IMR-90 (cell line): ENCODE measurements around the gene APOBEC3B. TPM values are rescaled to one million over a fixed set of nuclear protein-coding genes. Genes with fewer than 3 reads are reported as not detected.

Experiments
- ATAC-seq: fragments of 200-7000 bp; cut with Tn5 transposase; 2 replicates; pipeline ENCODE4 v1.9.1; 2020; ENCODE audit warnings: low read depth, mild to moderate bottlenecking, moderate library complexity
- BruUV-seq: library from RNA; stranded (reverse); fragments of 400-500 nt; replicated peaks from 2 replicates; lab custom pipeline; 2021; lab: Mats Ljungman, UMichigan
- CTCF ChIA-PET: fragments of 300-600 bp; formaldehyde crosslinking; extraction: SDS; loops from one replicate; lab custom pipeline; 2021; ENCODE audit warnings: antibody characterized with exemption; lab: Yijun Ruan, JAX
- POLR2A ChIA-PET: fragments of 300-600 bp; sonication (Branson Sonifier 250); formaldehyde crosslinking; loops from one replicate; lab custom pipeline; 2022; ENCODE audit warnings: antibody characterized with exemption; ENCODE audit not compliant: unreplicated experiment; lab: Charles Lee
- DNase-seq: peaks from one replicate; pipeline ENCODE4 v3.0.0; 2013
- H2AFZ ChIP-seq: replicated peaks from 2 replicates; pipeline ENCODE3; 2013; ENCODE audit warnings: low read length, mild to moderate bottlenecking; ENCODE audit not compliant: poor library complexity
- H2AK5ac ChIP-seq: 2 replicates; pipeline ENCODE4 v1.6.1; 2013; ENCODE audit warnings: low read depth, low read length, inconsistent platforms
- H2AK9ac ChIP-seq: replicated peaks from 2 replicates; pipeline ENCODE3; 2013; ENCODE audit warnings: mild to moderate bottlenecking, low read depth, low read length, moderate library complexity; ENCODE audit not compliant: poor library complexity
- H2BK120ac ChIP-seq: 2 replicates; pipeline ENCODE4 v1.6.1; 2013; ENCODE audit warnings: low read depth, low read length, inconsistent platforms
- H2BK15ac ChIP-seq: 3 replicates; pipeline ENCODE4 v1.6.1; 2013; ENCODE audit warnings: low read depth, low read length, inconsistent platforms
- H2BK20ac ChIP-seq: 2 replicates; pipeline ENCODE4 v1.6.1; 2013; ENCODE audit warnings: low read depth, mild to moderate bottlenecking, inconsistent platforms, low read length, moderate library complexity
- H2BK5ac ChIP-seq: 2 replicates; pipeline ENCODE4 v1.6.1; 2013; ENCODE audit warnings: mild to moderate bottlenecking, low read depth, low read length, inconsistent platforms; ENCODE audit not compliant: poor library complexity, severe bottlenecking
- H3K14ac ChIP-seq: replicated peaks from 2 replicates; pipeline ENCODE4 v1.6.1; 2013; ENCODE audit warnings: low read depth, low read length, inconsistent platforms
- H3K18ac ChIP-seq: 2 replicates; pipeline ENCODE4 v1.6.1; 2013; ENCODE audit warnings: low read depth, low read length, control low read depth
- H3K23ac ChIP-seq: 2 replicates; pipeline ENCODE4 v1.6.1; 2013; ENCODE audit warnings: low read depth, low read length, inconsistent platforms
- H3K27ac ChIP-seq: 2 replicates; pipeline ENCODE4 v1.5.1; 2013; ENCODE audit warnings: mild to moderate bottlenecking, control low read depth, low read length; ENCODE audit not compliant: insufficient read depth
- H3K27me3 ChIP-seq: 2 replicates; pipeline ENCODE4 v1.6.1; 2013; ENCODE audit warnings: low read length; ENCODE audit not compliant: control insufficient read depth, insufficient read depth
- H3K36me3 ChIP-seq: 2 replicates; pipeline ENCODE4 v1.6.1; 2013; ENCODE audit warnings: low read length, mixed read lengths; ENCODE audit not compliant: control insufficient read depth, insufficient read depth
- H3K4ac ChIP-seq: 2 replicates; pipeline ENCODE4 v1.6.1; 2013; ENCODE audit warnings: low read depth, low read length, inconsistent platforms
- H3K4me1 ChIP-seq: 2 replicates; pipeline ENCODE4 v1.6.1; 2013; ENCODE audit warnings: low read length, mixed read lengths; ENCODE audit not compliant: control insufficient read depth, insufficient read depth
- H3K4me2 ChIP-seq: 2 replicates; pipeline ENCODE4 v1.6.1; 2013; ENCODE audit warnings: low read depth, mild to moderate bottlenecking, control low read depth, low read length, moderate library complexity
- H3K4me3 ChIP-seq: 2 replicates; pipeline ENCODE4 v1.5.1; 2013; ENCODE audit warnings: low read depth, mild to moderate bottlenecking, control low read depth, low read length, moderate library complexity; ENCODE audit not compliant: insufficient read depth
- H3K56ac ChIP-seq: 2 replicates; pipeline ENCODE4 v1.6.1; 2013; ENCODE audit warnings: low read length, inconsistent platforms; ENCODE audit not compliant: insufficient read depth; ENCODE audit errors: extremely low read depth
- H3K79me1 ChIP-seq, 2 experiments: 2 replicates each; pipeline ENCODE4 v1.6.1; 2013; ENCODE audit warnings: low read length in 2 of 2, inconsistent platforms in 1 of 2, low read depth in 1 of 2
- H3K9ac ChIP-seq: 2 replicates; pipeline ENCODE4 v1.6.1; 2013; ENCODE audit warnings: low read depth, low read length, control low read depth
- H3K9me1 ChIP-seq: 2 replicates; pipeline ENCODE4 v1.6.1; 2013; ENCODE audit warnings: low read length, inconsistent platforms; ENCODE audit not compliant: insufficient read depth
- H3K9me3 ChIP-seq: 2 replicates; pipeline ENCODE4 v1.6.1; 2013; ENCODE audit warnings: low read length; ENCODE audit not compliant: control insufficient read depth, insufficient read depth
- H4K20me1 ChIP-seq: 2 replicates; pipeline ENCODE4 v1.6.1; 2013; ENCODE audit warnings: low read length, inconsistent platforms; ENCODE audit not compliant: insufficient read depth
- H4K5ac ChIP-seq: 2 replicates; pipeline ENCODE4 v1.6.1; 2013; ENCODE audit warnings: mild to moderate bottlenecking, low read depth, low read length, control low read depth
- H4K8ac ChIP-seq, 2 experiments: 2 replicates each; pipeline ENCODE4 v1.6.1; 2013; ENCODE audit warnings: low read depth in 2 of 2, low read length in 2 of 2, control low read depth in 1 of 2, inconsistent platforms in 1 of 2
- H4K91ac ChIP-seq: 2 replicates; pipeline ENCODE4 v1.6.1; 2013; ENCODE audit warnings: low read depth, low read length, inconsistent platforms; ENCODE audit not compliant: insufficient read depth
- BHLHE40 ChIP-seq: fragments of 150-350 bp; IDR thresholded peaks from 2 replicates; pipeline ENCODE4 v1.6.1; 2016; ENCODE audit warnings: mild to moderate bottlenecking, low read depth, low read length
- CEBPB ChIP-seq: IDR thresholded peaks from 2 replicates; pipeline ENCODE4 v1.6.1; 2012; ENCODE audit warnings: low read depth, low read length, improper control_type of control experiment
- CHD1 ChIP-seq: IDR thresholded peaks from 2 replicates; pipeline ENCODE4 v1.6.1; 2012; ENCODE audit warnings: low read depth, low read length, improper control_type of control experiment
- FOS ChIP-seq: fragments of 150-350 bp; IDR thresholded peaks from 2 replicates; pipeline ENCODE4 v1.6.1; 2016; ENCODE audit warnings: low read depth, low read length
- MAFK ChIP-seq: IDR thresholded peaks from 2 replicates; pipeline ENCODE4 v1.6.1; 2012; ENCODE audit warnings: low read depth, low read length, improper control_type of control experiment
- MAZ ChIP-seq: IDR thresholded peaks from 2 replicates; pipeline ENCODE4 v1.6.1; 2012; ENCODE audit warnings: low read depth, mild to moderate bottlenecking, low read length, improper control_type of control experiment, moderate library complexity, borderline replicate concordance
- MXI1 ChIP-seq: IDR thresholded peaks from 2 replicates; pipeline ENCODE4 v1.6.1; 2012; ENCODE audit warnings: low read depth, mild to moderate bottlenecking, low read length, moderate library complexity, borderline replicate concordance
- NFE2L2 ChIP-seq: fragments of 150-350 bp; IDR thresholded peaks from 2 replicates; pipeline ENCODE4 v1.6.1; 2016; ENCODE audit warnings: low read depth, mild to moderate bottlenecking, low read length
- POLR2A ChIP-seq: IDR thresholded peaks from 2 replicates; pipeline ENCODE4 v1.6.1; 2012; ENCODE audit warnings: mild to moderate bottlenecking, low read depth, low read length
- RAD21 ChIP-seq: IDR thresholded peaks from 2 replicates; pipeline ENCODE4 v1.6.1; 2012; ENCODE audit warnings: low read length, improper control_type of control experiment
- RCOR1 ChIP-seq: IDR thresholded peaks from 2 replicates; pipeline ENCODE4 v1.6.1; 2012; ENCODE audit warnings: mild to moderate bottlenecking, low read length, improper control_type of control experiment; ENCODE audit not compliant: insufficient replicate concordance
- RFX5 ChIP-seq: IDR thresholded peaks from 2 replicates; pipeline ENCODE4 v1.8.0; 2012; ENCODE audit warnings: low read depth, mild to moderate bottlenecking, low read length, moderate library complexity
- SMC3 ChIP-seq: fragments of 150-350 bp; IDR thresholded peaks from 2 replicates; pipeline ENCODE4 v1.6.1; 2016; ENCODE audit warnings: low read depth, mild to moderate bottlenecking, antibody characterized with exemption, low read length, moderate library complexity
- WGBS, 2 experiments: methylation state at CpG; one replicate each; pipeline versions ENCODE4 v1.1.5 to v1.1.7; 2013; ENCODE audit warnings: missing lambda C conversion rate in 2 of 2; ENCODE audit not compliant: insufficient read length in 1 of 2; ENCODE audit errors: extremely low coverage in 2 of 2; 5-methylcytosine and 5-hydroxymethylcytosine counted together
- dilution Hi-C: fragments of 300-500 bp; cut with HindIII; formaldehyde crosslinking; loops from one replicate; pipeline ENCODE4 v1.14.3; 2018; ENCODE audit warnings: low sequenced_read_pairs; ENCODE audit not compliant: unreplicated experiment
- in situ Hi-C: fragments of 300-500 bp; cut with MboI; formaldehyde crosslinking; loops from 3 replicates; pipeline ENCODE4 v1.14.3; 2019; ENCODE audit warnings: low sequenced_read_pairs, inconsistent platforms, mixed read lengths
- intact Hi-C: fragments of 100-400 bp; cut with micrococcal nuclease; formaldehyde crosslinking; loops from 2 replicates; pipeline ENCODE4 v1.10.0; 2022
- polyA plus RNA-seq, 3 experiments: library from polyadenylated mRNA; depleted of rRNA; stranded (reverse); fragments of >200 nt; gene quantifications; 2 replicates each; pipeline ENCODE4 v1.2.3, GENCODE V29; 2012; ENCODE audit warnings: low replicate concordance in 1 of 3
- total RNA-seq: library from RNA; depleted of rRNA; stranded (reverse); fragments of >200 nt; gene quantifications from 2 replicates; pipeline ENCODE4 v1.2.3, GENCODE V29; 2012
- TF ChIP-seq, protein P1 (sequence below): fragments of 150-350 bp; IDR thresholded peaks from 2 replicates; pipeline ENCODE4 v1.6.1; 2016; ENCODE audit warnings: low read depth, mild to moderate bottlenecking, low read length, moderate library complexity, borderline replicate concordance
- TF ChIP-seq, protein P2 (sequence below): conservative IDR thresholded peaks from 2 replicates; pipeline ENCODE4 v1.5.1; 2012; ENCODE audit warnings: mild to moderate bottlenecking, low read depth, low read length, improper control_type of control experiment

APOBEC3B gene
- total and polyA plus RNA-seq, 2 of the 4 experiments (the other 2 are of a cell fraction): 17.6 to 34.2 TPM

DNA sequence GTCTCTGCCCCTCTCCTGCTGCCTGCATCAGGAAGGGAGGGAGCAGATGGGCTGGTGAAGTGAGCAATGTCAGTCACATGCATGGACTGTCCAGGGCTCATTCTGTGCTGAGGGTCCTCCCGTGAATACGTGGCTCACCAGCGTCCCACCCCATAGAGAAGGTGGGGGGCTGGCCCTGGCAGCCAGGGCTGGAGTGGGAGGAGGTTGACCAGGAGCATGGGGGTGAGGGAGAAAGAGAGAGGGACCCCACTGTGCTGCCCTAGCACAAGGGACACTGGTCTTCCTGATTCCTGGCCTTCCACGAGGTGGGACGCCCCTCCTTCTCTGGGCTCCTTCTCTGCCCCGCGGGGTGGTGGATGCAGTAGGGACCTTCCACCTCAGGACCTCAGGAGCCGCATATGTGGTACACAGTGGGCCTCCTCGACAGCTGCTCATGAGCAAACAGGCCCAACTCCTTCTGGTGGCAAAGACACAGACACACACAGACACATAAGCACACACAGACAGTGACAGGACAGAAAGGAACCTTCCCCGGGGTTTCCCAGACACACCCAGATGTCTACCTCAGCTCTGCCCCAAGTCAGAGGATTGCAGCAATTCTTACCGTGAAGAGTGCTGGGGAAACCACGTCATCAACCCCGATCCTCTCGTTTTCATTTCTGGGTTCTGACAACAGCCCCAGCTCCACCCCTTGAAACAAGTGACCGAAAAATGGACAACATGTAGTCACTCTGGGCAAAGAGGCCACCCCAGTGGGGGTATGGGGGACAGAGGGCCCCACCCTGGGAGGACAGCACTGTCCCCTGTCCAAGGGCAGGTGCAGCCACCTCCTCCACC, 28.4 kb upstream of the APOBEC3B start:
- Histone ChIP-seq H3K4me2 (no peak overlapping the region), H3K27ac (no peak overlapping the region), H3K4me3 (no peak overlapping the region), H4K91ac (no peak overlapping the region), H4K20me1 (no peaks in the 10 kb centered on the region), H2BK15ac (no peak overlapping the region), H3K14ac (no peak overlapping the region), H3K9me3 (no peaks in the 10 kb centered on the region), H3K27me3 (peaks cover 71% of the 10 kb centered on the region), H3K18ac (no peak overlapping the region), H2BK120ac (no peak overlapping the region), H2AK9ac (peak overlapping the region; percentile 19), H3K4ac (no peak overlapping the region), H3K4me1 (no peaks in the 10 kb centered on the region), H3K79me1 (no peaks in the 10 kb centered on the region), H3K56ac (no peak overlapping the region), H2AK5ac (no peak overlapping the region), H2BK5ac (no peak overlapping the region), H4K8ac (no peak overlapping the region), H3K36me3 (no peaks in the 10 kb centered on the region), H3K9ac (no peak overlapping the region), H2BK20ac (no peak overlapping the region), H3K23ac (no peak overlapping the region), H3K9me1 (no peaks in the 10 kb centered on the region), H4K5ac (no peak overlapping the region), H2AFZ (peak overlapping the region; percentile 3)
- DNase-seq: no peak
- WGBS, 2 experiments: 36% methylated on average over 4 of the region's 15 CpGs; no CpG with 5 or more reads in 1 of the 2 experiments
- POLR2A ChIA-PET: no interaction called here
- in situ Hi-C loops: no loop called here
- CTCF ChIA-PET: no interaction called here
- intact Hi-C loops: no loop called here
- no peak for ATAC-seq
- BruUV-seq: no TSS peak
- dilution Hi-C loops: no loop called here
- TF ChIP-seq CHD1 (no peak), SMC3 (no peak), RFX5 (no peak), FOS (no peak), BHLHE40 (no peak), RCOR1 (no peak), NFE2L2 (no peak), CEBPB (no peak), MAZ (no peak), MAFK (no peak), POLR2A (no peak), RAD21 (no peak), MXI1 (no peak)
- TF ChIP-seq, protein P1, sequence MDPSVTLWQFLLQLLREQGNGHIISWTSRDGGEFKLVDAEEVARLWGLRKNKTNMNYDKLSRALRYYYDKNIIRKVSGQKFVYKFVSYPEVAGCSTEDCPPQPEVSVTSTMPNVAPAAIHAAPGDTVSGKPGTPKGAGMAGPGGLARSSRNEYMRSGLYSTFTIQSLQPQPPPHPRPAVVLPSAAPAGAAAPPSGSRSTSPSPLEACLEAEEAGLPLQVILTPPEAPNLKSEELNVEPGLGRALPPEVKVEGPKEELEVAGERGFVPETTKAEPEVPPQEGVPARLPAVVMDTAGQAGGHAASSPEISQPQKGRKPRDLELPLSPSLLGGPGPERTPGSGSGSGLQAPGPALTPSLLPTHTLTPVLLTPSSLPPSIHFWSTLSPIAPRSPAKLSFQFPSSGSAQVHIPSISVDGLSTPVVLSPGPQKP: no peak
- TF ChIP-seq, protein P2, sequence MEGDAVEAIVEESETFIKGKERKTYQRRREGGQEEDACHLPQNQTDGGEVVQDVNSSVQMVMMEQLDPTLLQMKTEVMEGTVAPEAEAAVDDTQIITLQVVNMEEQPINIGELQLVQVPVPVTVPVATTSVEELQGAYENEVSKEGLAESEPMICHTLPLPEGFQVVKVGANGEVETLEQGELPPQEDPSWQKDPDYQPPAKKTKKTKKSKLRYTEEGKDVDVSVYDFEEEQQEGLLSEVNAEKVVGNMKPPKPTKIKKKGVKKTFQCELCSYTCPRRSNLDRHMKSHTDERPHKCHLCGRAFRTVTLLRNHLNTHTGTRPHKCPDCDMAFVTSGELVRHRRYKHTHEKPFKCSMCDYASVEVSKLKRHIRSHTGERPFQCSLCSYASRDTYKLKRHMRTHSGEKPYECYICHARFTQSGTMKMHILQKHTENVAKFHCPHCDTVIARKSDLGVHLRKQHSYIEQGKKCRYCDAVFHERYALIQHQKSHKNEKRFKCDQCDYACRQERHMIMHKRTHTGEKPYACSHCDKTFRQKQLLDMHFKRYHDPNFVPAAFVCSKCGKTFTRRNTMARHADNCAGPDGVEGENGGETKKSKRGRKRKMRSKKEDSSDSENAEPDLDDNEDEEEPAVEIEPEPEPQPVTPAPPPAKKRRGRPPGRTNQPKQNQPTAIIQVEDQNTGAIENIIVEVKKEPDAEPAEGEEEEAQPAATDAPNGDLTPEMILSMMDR: no peak
